ENCODE results near the gene WASF1. TPM values are rescaled to one million over a fixed set of nuclear protein-coding genes. Genes with fewer than 3 reads are reported as not detected.

Gene WASF1
- polyA plus RNA-seq (2011; rRNA removed) (18.2 and 21.0 TPM in 2 replicates), polyA plus RNA-seq (2017; fragmentation: RNase III; extraction: RNeasy Plus Mini Kit Qiagen cat#74134 plus additional on column Dnase treatment) (10.0 to 12.8 TPM (median 11.4 TPM) in 3 replicates), polyA minus RNA-seq (2011; rRNA and poly(A)+ RNA removed) (6.3 and 7.5 TPM in 2 replicates)
- 14.9 and 17.1 TPM in 2 replicates for polyA plus RNA-seq (2012; cell fraction: cytosol; rRNA removed)
- polyA plus RNA-seq (2012; cell fraction: nucleus; rRNA removed): 9.8 and 12.1 TPM in 2 replicates

- peak within 1 kb of the TSS; percentile 91 for H3K4me2 ChIP-seq
- peak within 1 kb of the TSS; percentile 94 to 96 for H3K27ac ChIP-seq
- peaks cover 43% of the 10 kb centered on the region for H3K4me1 ChIP-seq
- ChIA-PET POLR2A (no interaction called here), CTCF (interaction anchor here (1.0 to 3.6 kb wide), 6 partner anchors 9 to 213 kb away, joined by 3 to 13 read pairs (median 3); no protein-coding TSS in a partner anchor)
- peak; percentile 62 to 96 for DNase-seq (ENCODE audit: low read depth in 1 of 2, low spot score in 1 of 2)
- TF ChIP-seq MYC (IDR thresholded peaks at IDR 0.05; ENCODE audit: borderline replicate concordance, low read length) (0 out of 2 replicates have a peak, but pooled peaks have one; percentile 25), JUN (IDR thresholded peaks at IDR 0.05) (peak; percentile 6 to 32; a peak in 2 of 5 replicates), CEBPB (IDR thresholded peaks at IDR 0.05) (peak; percentile 64 to 91; a peak in 3 of 4 replicates), E2F6 (IDR thresholded peaks at IDR 0.05; ENCODE audit: borderline replicate concordance, low read depth) (0 out of 2 replicates have a peak, but pooled peaks have one; percentile 27), CHD2 (IDR thresholded peaks at IDR 0.05; ENCODE audit: low read length, partially characterized antibody) (peak; percentile 55), CTCF (IDR thresholded peaks at IDR 0.05) (no peak), GATA3 (IDR thresholded peaks at IDR 0.05; ENCODE audit: borderline replicate concordance) (peak; percentile 53; the same call in 1 of the 2 replicates), PHF8 (IDR thresholded peaks at IDR 0.05; ENCODE audit: borderline replicate concordance, low read depth) (0 out of 2 replicates have a peak, but pooled peaks have one; percentile 37), ZC3H11A (IDR thresholded peaks at IDR 0.05) (no peak), BCL3 (IDR thresholded peaks at IDR 0.05) (0 out of 3 replicates have a peak, but pooled peaks have one; percentile 28), FOSL2 (IDR thresholded peaks at IDR 0.05) (no peak), FOSL2 (CRISPR knock-in tag; IDR thresholded peaks at IDR 0.05) (0 out of 2 replicates have a peak, but pooled peaks have one; percentile 4), POLR2A (IDR thresholded peaks at IDR 0.05; ENCODE audit: low read length) (peak; percentile 44), RFX5 (IDR thresholded peaks at IDR 0.05) (no peak)
- H3K4me3 ChIP-seq: peak within 1 kb of the TSS; percentile 95
- WGBS (ENCODE audit: missing lambda C conversion rate): 2% methylated on average over 12 of the region's 62 CpGs
- FAIRE-seq: peak; percentile 36
- no peaks in the 10 kb centered on the region for H3K9me3 ChIP-seq
- ATAC-seq: peak; percentile 85 to 92
Measured at GRCh38 chr6:110179406-110180227, at the start of gene WASF1. WASF1 (minus strand) TSS chr6:110179670; CDS start chr6:110127601, 52,069 bp downstream.

GRCh38 chr6:110226261-110226660 lies 46.8 kb upstream of the WASF1 start:
- no peak for TF ChIP-seq HMGXB4 (CRISPR knock-in tag; IDR thresholded peaks at IDR 0.05; ENCODE audit: borderline replicate concordance)
- no peak for TF ChIP-seq CEBPB (IDR thresholded peaks at IDR 0.05)
- no peak for TF ChIP-seq BHLHE40 (IDR thresholded peaks at IDR 0.05; ENCODE audit: low read depth, low read length)
- no peak for TF ChIP-seq RFX5 (IDR thresholded peaks at IDR 0.05)
- TF ChIP-seq HDAC2 (IDR thresholded peaks at IDR 0.05): no peak
- TF ChIP-seq ZNF302 (CRISPR knock-in tag; IDR thresholded peaks at IDR 0.05): no peak
- TF ChIP-seq ESRRA (IDR thresholded peaks at IDR 0.05; ENCODE audit: borderline replicate concordance, low read length): no peak
- no peak for TF ChIP-seq E2F6 (IDR thresholded peaks at IDR 0.05; ENCODE audit: borderline replicate concordance, low read depth)
- TF ChIP-seq HEYL (CRISPR knock-in tag; IDR thresholded peaks at IDR 0.05): no peak
- no peak for TF ChIP-seq CBX8 (IDR thresholded peaks at IDR 0.05)
- no peak for TF ChIP-seq RARB (CRISPR knock-in tag; IDR thresholded peaks at IDR 0.05)
- TF ChIP-seq JUNB (IDR thresholded peaks at IDR 0.05): no peak
- TF ChIP-seq FOSL2 (IDR thresholded peaks at IDR 0.05): no peak
- no peak for TF ChIP-seq FOSL2 (CRISPR knock-in tag; IDR thresholded peaks at IDR 0.05)
- no peak for TF ChIP-seq SREBF2 (IDR thresholded peaks at IDR 0.05)
- H3K27ac ChIP-seq: no peak overlapping the region
- 90% methylated on average over 1 of the region's 1 CpG for WGBS (ENCODE audit: missing lambda C conversion rate)
- ATAC-seq (no peak), FAIRE-seq (no peak), DNase-seq (ENCODE audit: low read depth in 1 of 2, low spot score in 1 of 2) (no peak)
- H3K4me3 ChIP-seq: no peak overlapping the region
- POLR2A ChIA-PET: no interaction called here
- no peak overlapping the region for H3K4me2 ChIP-seq
- CTCF ChIA-PET: no interaction called here
- no peaks in the 10 kb centered on the region for H3K4me1 ChIP-seq
- no peaks in the 10 kb centered on the region for H3K9me3 ChIP-seq

Data from A549 (cell line).